ENCODE measurements around the gene SEC61A2. TPM values are rescaled to one million over a fixed set of nuclear protein-coding genes. Genes with fewer than 3 reads are reported as not detected.

Gene SEC61A2
- total and polyA plus RNA-seq, 2 of the 4 experiments (the other 2 are of a cell fraction) = 6.8 to 10.3 TPM

- Histone ChIP-seq H3K56ac (ENCODE audit: extremely low read depth, insufficient read depth, low read length) (no peak overlapping the region), H3K27ac (ENCODE audit: insufficient read depth, low read length) (no peak overlapping the region; the same call in 1 of the 2 replicates), H2AK9ac (replicated peaks; ENCODE audit: low read depth, low read length, poor library complexity) (no peak overlapping the region), H4K91ac (ENCODE audit: insufficient read depth, low read depth, low read length) (no peak overlapping the region), H3K9ac (ENCODE audit: low read depth, low read length) (no peak overlapping the region), H3K79me1 (ENCODE audit: low read depth in 1 of 2, low read length in 2 of 2) (peaks cover 25 to 85% of the 10 kb centered on the region in 2 experiments), H3K4me2 (ENCODE audit: low read depth, low read length) (no peak overlapping the region), H2AK5ac (ENCODE audit: low read depth, low read length) (no peak overlapping the region), H3K23ac (ENCODE audit: low read depth, low read length) (no peak overlapping the region), H3K4me3 (ENCODE audit: insufficient read depth, low read depth, low read length) (no peak overlapping the region), H2AFZ (replicated peaks; ENCODE audit: low read length, poor library complexity) (no peak overlapping the region), H3K4ac (ENCODE audit: low read depth, low read length) (no peak overlapping the region), H2BK5ac (ENCODE audit: low read depth, low read length, poor library complexity, severe bottlenecking) (no peak overlapping the region), H3K27me3 (ENCODE audit: control insufficient read depth, insufficient read depth, low read length) (no peaks in the 10 kb centered on the region), H4K8ac (ENCODE audit: low read depth in 2 of 2, low read length in 2 of 2) (peak overlapping the region in 1 of 2 experiments; percentile 33; a peak in 1 of 4 replicates), H2BK15ac (ENCODE audit: low read depth, low read length) (no peak overlapping the region), H2BK20ac (ENCODE audit: low read depth, low read length) (no peak overlapping the region), H3K14ac (replicated peaks; ENCODE audit: low read depth, low read length) (no peak overlapping the region), H3K9me3 (ENCODE audit: control insufficient read depth, insufficient read depth, low read length) (no peaks in the 10 kb centered on the region), H3K9me1 (ENCODE audit: insufficient read depth, low read length) (peaks cover 7% of the 10 kb centered on the region; the same call in 1 of the 2 replicates), H4K5ac (ENCODE audit: low read depth, low read length) (no peak overlapping the region), H3K4me1 (ENCODE audit: control insufficient read depth, insufficient read depth, low read length) (peaks cover 7% of the 10 kb centered on the region; the same call in 1 of the 2 replicates), H4K20me1 (ENCODE audit: insufficient read depth, low read length) (peaks cover 21% of the 10 kb centered on the region; the same call in 1 of the 2 replicates), H3K18ac (ENCODE audit: low read depth, low read length) (no peak overlapping the region), H2BK120ac (ENCODE audit: low read depth, low read length) (no peak overlapping the region), H3K36me3 (ENCODE audit: control insufficient read depth, insufficient read depth, low read length) (peaks cover 7% of the 10 kb centered on the region)
- TF ChIP-seq CTCF (conservative IDR thresholded peaks at IDR 0.05; ENCODE audit: low read depth, low read length) (no peak), MAZ (IDR thresholded peaks at IDR 0.05; ENCODE audit: borderline replicate concordance, low read depth, low read length) (no peak), BHLHE40 (IDR thresholded peaks at IDR 0.05; ENCODE audit: low read depth, low read length) (no peak), CEBPB (IDR thresholded peaks at IDR 0.05; ENCODE audit: low read depth, low read length) (no peak), FOS (IDR thresholded peaks at IDR 0.05; ENCODE audit: low read depth, low read length) (no peak), SMC3 (IDR thresholded peaks at IDR 0.05; ENCODE audit: low read depth, low read length) (no peak), POLR2A (IDR thresholded peaks at IDR 0.05; ENCODE audit: low read depth, low read length) (no peak)
- WGBS, 2 experiments (ENCODE audit: extremely low coverage in 2 of 2, insufficient read length in 1 of 2) = no CpG with 5 or more reads among the region's 3 CpGs
- ATAC-seq (ENCODE audit: low read depth) (no peak), DNase-seq (no peak)
- dilution Hi-C loops (cut with HindIII; ENCODE audit: low sequenced_read_pairs, unreplicated experiment) (no loop called here), intact Hi-C loops (cut with micrococcal nuclease) (no loop called here), in situ Hi-C loops (cut with MboI; ENCODE audit: low sequenced_read_pairs) (no loop called here)
- ChIA-PET CTCF (interaction anchor here (0.6 to 1.0 kb wide), 4 partner anchors 8 to 883 kb away, joined by 3 to 4 read pairs (median 4); no protein-coding TSS in a partner anchor), POLR2A (ENCODE audit: unreplicated experiment) (interaction anchor here (0.8 kb wide), 1 partner anchor 19 kb away, joined by 7 read pairs; no protein-coding TSS in a partner anchor)
- no TSS peak for BruUV-seq (replicated peaks)
These were observed 62.2 kb downstream of the SEC61A2 start for GRCh38 chr10:12191715-12192114.
